ENCODE results near the gene ADGRA3.

ADGRA3 gene

GRCh38 chr4:22531311-22532019, 15.6 kb upstream of the ADGRA3 start:
- no peak for DNase-seq (ENCODE audit: low spot score)
- in situ Hi-C loops (cut with MboI; ENCODE audit: low pct_unique_long_range_greater_than_20kb, low sequenced_read_pairs, unreplicated experiment): no loop called here
- TF ChIP-seq CTCF (IDR thresholded peaks at IDR 0.05; ENCODE audit: extremely low read depth, insufficient read depth, missing control alignments): no peak

GRCh38 chr4:22524895-22525294, 9.0 kb upstream of the ADGRA3 start:
- no peak for TF ChIP-seq CTCF (IDR thresholded peaks at IDR 0.05; ENCODE audit: extremely low read depth, insufficient read depth, missing control alignments)
- no peak for DNase-seq (ENCODE audit: low spot score)
- in situ Hi-C loops (cut with MboI; ENCODE audit: low pct_unique_long_range_greater_than_20kb, low sequenced_read_pairs, unreplicated experiment): no loop called here

GRCh38 chr4:22522706-22523501, 7.0 kb upstream of the ADGRA3 start:
- TF ChIP-seq CTCF (IDR thresholded peaks at IDR 0.05; ENCODE audit: extremely low read depth, insufficient read depth, missing control alignments): no peak
- DNase-seq (ENCODE audit: low spot score): no peak
- in situ Hi-C loops (cut with MboI; ENCODE audit: low pct_unique_long_range_greater_than_20kb, low sequenced_read_pairs, unreplicated experiment): no loop called here

GRCh38 chr4:22522206-22522605, 6.3 kb upstream of the ADGRA3 start:
- in situ Hi-C loops (cut with MboI; ENCODE audit: low pct_unique_long_range_greater_than_20kb, low sequenced_read_pairs, unreplicated experiment): no loop called here
- DNase-seq (ENCODE audit: low spot score): no peak
- no peak for TF ChIP-seq CTCF (IDR thresholded peaks at IDR 0.05; ENCODE audit: extremely low read depth, insufficient read depth, missing control alignments)

GRCh38 chr4:22521240-22521639, 5.4 kb upstream of the ADGRA3 start:
- no peak for DNase-seq (ENCODE audit: low spot score)
- in situ Hi-C loops (cut with MboI; ENCODE audit: low pct_unique_long_range_greater_than_20kb, low sequenced_read_pairs, unreplicated experiment): no loop called here
- TF ChIP-seq CTCF (IDR thresholded peaks at IDR 0.05; ENCODE audit: extremely low read depth, insufficient read depth, missing control alignments): no peak

GRCh38 chr4:22515145-22515887, 550 bp downstream of the ADGRA3 start:
- no peak for TF ChIP-seq CTCF (IDR thresholded peaks at IDR 0.05; ENCODE audit: extremely low read depth, insufficient read depth, missing control alignments)
- in situ Hi-C loops (cut with MboI; ENCODE audit: low pct_unique_long_range_greater_than_20kb, low sequenced_read_pairs, unreplicated experiment): no loop called here
- DNase-seq (ENCODE audit: low spot score): peak; percentile 56

Data from GM13977 (cell line).